AG09309 (cell line): ENCODE data around the gene DNAH17.

Experiments
- DNase-seq: peaks from one replicate; pipeline ENCODE4 v3.0.0-alpha.2; 2010; ENCODE audit warnings: low read depth
- H3K4me3 ChIP-seq: 2 replicates; pipeline ENCODE4 v1.5.1; 2011; ENCODE audit warnings: mild to moderate bottlenecking, low read depth, low read length, moderate library complexity; ENCODE audit not compliant: control insufficient read depth
- TF ChIP-seq, protein P1 (sequence below): IDR thresholded peaks from 2 replicates; pipeline ENCODE4 v1.5.1; 2011; ENCODE audit warnings: mild to moderate bottlenecking, low read depth, low read length, inconsistent platforms; ENCODE audit not compliant: insufficient read depth, control insufficient read depth; ENCODE audit errors: missing control alignments

DNAH17 gene

DNA sequence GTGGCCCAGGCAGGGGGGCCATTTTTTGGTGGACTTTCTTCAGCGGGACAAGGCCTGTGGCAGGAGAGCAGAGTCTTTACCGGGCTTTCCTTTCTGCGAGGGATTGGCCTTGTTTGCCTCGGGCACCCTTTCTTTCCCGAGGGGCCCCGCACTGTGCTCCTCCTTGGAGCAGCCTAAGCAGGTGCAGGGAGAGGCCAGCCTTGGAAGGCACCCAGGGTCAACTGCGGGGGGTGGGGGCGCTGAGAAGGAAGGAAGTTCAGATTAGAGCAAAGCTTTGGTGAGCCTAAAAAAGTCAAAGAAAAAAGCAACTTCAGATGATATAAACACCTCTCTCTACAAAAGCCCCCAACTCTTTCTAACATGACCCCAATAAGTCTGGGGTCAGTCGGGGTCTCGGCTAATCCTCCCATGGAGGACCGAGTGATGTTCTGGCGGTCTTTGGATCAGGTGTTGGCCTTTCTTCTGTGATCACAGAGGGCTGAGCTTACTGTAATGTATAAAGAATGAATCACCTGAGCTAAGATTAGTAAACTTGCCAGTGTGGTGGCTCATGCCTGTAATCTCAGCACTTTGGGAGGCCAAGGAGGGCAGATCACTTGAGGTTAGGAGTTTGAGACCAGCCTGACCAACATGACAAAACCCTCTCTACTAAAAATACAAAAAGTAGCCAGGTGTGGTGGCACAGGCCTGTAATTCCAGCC is 135.8 kb downstream of the DNAH17 start:
- DNase-seq: no peak
- TF ChIP-seq, protein P1, sequence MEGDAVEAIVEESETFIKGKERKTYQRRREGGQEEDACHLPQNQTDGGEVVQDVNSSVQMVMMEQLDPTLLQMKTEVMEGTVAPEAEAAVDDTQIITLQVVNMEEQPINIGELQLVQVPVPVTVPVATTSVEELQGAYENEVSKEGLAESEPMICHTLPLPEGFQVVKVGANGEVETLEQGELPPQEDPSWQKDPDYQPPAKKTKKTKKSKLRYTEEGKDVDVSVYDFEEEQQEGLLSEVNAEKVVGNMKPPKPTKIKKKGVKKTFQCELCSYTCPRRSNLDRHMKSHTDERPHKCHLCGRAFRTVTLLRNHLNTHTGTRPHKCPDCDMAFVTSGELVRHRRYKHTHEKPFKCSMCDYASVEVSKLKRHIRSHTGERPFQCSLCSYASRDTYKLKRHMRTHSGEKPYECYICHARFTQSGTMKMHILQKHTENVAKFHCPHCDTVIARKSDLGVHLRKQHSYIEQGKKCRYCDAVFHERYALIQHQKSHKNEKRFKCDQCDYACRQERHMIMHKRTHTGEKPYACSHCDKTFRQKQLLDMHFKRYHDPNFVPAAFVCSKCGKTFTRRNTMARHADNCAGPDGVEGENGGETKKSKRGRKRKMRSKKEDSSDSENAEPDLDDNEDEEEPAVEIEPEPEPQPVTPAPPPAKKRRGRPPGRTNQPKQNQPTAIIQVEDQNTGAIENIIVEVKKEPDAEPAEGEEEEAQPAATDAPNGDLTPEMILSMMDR: no peak
- no peak overlapping the region for H3K4me3 ChIP-seq

DNA sequence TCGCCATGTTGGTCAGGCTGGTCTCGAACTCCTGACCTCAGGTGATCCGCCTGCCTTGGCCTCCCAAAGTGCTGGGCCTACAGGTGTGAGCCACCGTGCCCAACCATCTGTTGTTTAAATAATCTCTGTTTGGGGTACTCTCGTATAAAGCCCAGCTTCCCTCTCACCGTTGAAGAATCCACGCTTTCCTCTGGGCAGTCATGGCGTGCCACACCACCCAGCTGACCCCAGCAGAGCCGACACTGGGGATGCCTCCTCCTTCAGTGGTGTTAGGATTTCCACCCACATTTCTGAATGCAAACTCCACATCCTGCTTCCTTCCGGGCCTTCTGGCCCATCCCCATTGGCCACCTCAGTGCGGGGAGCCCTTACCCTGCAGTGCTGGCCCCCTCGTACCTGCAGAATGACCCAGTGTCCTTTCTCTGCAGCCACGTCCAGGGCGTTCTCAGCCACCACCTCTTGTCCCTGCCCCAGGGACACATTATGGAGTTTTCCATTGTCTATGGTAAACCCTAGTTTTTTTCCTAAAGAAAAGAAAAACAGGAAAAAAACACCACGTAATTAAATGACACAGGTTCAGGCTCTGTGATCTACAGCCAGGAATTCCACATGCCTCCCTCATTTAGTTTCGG is 138.4 kb downstream of the DNAH17 start:
- H3K4me3 ChIP-seq: no peak overlapping the region
- TF ChIP-seq, protein P1: no peak
- no peak for DNase-seq

DNA sequence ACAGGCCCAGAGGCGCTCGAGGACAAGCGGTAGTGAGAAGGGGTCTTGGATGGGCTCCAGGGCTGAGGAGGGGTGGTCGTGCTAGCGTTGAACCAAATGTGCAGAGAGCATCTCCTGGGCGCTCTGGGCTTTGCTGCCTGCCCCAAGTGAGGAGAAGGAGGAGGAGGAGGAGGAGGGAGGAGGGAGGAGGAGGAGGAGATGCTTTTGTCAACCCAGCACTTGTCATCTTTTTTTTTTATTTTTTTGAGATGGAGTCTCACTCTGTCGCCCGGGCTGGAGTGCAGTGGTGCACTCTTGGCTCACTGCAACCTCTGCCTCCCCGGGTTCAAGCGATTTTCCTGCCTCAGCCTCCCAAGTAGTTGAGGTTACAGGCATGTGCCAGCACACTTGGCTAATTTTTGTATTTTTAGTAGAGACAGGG is 138.9 kb downstream of the DNAH17 start:
- no peak overlapping the region for H3K4me3 ChIP-seq
- TF ChIP-seq, protein P1: no peak
- no peak for DNase-seq

DNA sequence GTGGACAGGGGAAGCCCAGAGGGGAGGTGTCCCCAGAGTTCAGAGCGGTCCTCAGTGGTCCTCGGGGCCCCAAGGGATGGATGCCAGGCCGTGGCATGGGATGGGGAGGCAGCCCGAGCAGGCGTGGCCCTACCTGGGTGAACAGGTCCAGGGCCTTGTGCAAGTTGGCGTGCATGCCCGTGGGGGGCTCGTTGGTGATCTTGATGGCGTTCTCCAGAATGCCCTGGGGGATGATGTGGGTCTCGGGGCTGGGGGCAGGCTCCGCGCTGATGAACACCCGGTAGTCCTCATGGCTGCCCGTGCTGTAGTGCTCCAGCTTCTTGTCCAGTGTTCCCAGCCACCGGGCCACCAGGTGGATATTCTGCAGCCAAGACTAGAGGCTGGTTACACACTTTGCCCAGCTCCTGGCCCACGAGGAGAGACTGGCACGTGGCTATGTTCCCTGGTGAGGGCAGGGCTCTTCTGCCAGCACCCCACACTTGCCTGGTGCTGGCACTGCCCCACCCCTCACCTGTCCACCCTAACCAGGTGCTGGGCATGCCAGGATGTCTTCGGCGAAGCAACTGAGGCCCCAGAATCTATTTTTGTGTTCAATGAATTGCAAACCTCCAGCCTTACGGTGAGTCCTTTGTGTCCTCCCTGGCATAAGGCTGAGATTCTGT is 139.6 kb downstream of the DNAH17 start:
- no peak for DNase-seq
- TF ChIP-seq, protein P1: no peak
- no peak overlapping the region for H3K4me3 ChIP-seq

DNA sequence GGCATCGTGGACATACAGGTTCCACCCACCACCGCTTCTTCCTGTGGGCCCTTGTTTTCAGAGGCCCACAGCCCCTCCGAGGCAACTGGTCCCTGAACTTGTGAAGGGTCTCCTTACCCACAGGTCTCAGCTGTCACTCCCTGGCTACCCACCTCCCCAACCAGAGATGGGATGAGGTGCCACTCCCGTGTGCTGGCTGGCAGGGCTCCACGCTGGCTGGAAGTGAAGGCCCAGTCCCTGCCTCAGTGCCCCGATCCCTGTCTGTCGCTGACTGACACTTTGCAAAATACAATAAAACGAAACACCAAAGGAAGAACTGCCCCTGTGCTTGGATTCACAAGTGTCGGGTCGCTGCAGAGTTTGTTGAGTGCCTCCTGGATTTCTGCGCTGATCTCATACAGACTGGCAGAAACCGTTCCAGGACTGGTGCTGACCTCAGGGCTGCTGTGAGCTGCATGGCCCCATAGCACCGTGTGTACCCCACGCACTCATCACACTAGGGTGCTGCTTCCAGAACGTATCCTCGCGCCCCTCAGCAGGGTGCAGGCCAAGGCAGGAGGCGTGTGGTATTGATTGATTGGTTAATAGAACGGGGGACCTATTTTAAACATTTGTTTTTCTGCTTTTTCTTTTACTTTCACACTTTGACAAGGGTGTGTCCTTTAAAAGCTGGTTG is 141.7 kb downstream of the DNAH17 start:
- TF ChIP-seq, protein P1: no peak
- no peak for DNase-seq
- no peak overlapping the region for H3K4me3 ChIP-seq

DNA sequence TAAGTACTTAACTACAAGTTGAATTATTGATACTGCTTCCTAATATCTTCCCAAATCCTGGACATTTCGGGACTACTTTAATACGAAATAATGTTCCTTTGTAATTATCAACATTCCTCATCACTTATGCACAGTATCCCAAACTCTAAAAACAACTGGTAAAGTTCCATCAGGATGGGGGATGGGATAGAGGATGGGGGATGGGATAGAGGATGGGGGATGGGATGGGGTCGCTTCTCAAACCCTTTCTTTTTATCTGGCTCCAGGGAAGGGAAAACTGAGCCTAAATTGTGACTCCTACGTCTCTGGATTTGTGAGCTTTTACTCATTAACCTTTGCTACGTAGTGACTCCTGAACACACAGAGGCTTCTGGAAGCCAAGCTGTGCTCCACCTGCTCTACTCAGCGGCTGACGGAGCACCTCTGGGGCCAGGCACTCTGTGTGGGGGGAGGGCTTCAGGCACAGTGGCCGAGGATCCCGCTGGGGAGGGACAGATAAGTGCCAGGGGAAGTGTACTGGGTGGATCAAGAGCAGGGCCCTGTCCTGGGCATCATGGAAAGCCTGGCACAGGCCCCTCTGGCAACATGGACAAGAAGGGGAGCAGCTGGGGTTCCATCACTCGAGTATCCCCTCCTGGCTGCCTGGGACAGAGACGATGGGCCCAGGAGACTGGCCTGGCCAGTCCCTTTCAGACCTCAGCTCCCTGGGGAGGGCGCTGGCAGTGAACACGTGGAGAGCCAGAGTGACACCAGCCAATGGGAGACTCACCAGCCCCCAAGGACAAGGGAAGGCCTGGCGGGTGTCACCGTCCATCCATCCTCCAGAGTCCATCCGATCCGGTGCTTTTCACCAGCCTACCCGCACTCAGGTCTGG is 142.5 kb downstream of the DNAH17 start:
- no peak for DNase-seq
- TF ChIP-seq, protein P1: no peak
- no peak overlapping the region for H3K4me3 ChIP-seq
